Hepatocyte (in vitro differentiated cells): ENCODE results near the gene HTT. TPM values are rescaled to one million over a fixed set of nuclear protein-coding genes. Genes with fewer than 3 reads are reported as not detected.

Experiments used
- DNase-seq: peaks from one replicate; pipeline ENCODE4 v3.0.0-alpha.2; 2016; ENCODE audit warnings: low spot score
- H2AFZ ChIP-seq: fragments of 200-600 bp; sonication (generic); 2 replicates; pipeline ENCODE4 v1.6.0; 2016; ENCODE audit warnings: antibody characterized with exemption, mild to moderate bottlenecking
- H3K27ac ChIP-seq: fragments of 200-600 bp; sonication (generic); 2 replicates; pipeline ENCODE4 v1.5.1; 2016; ENCODE audit warnings: mild to moderate bottlenecking
- H3K27me3 ChIP-seq: fragments of 200-600 bp; sonication (generic); 2 replicates; pipeline ENCODE4 v1.6.1; 2016
- H3K36me3 ChIP-seq: fragments of 200-600 bp; sonication (generic); replicated peaks from 2 replicates; pipeline ENCODE4 v1.5.1; 2016; ENCODE audit warnings: low read depth; ENCODE audit not compliant: insufficient read depth
- H3K4me1 ChIP-seq: fragments of 200-600 bp; sonication (generic); 2 replicates; pipeline ENCODE4 v1.5.1; 2016; ENCODE audit warnings: mild to moderate bottlenecking, moderate library complexity; ENCODE audit not compliant: insufficient read depth
- H3K4me2 ChIP-seq: fragments of 200-600 bp; sonication (generic); 2 replicates; pipeline ENCODE4 v1.6.0; 2016
- H3K4me3 ChIP-seq: fragments of 200-600 bp; sonication (generic); 2 replicates; pipeline ENCODE4 v1.5.1; 2016; ENCODE audit warnings: mild to moderate bottlenecking
- H3K79me2 ChIP-seq: fragments of 200-600 bp; sonication (generic); 2 replicates; pipeline ENCODE4 v1.6.0; 2017; ENCODE audit warnings: mild to moderate bottlenecking
- H3K9me2 ChIP-seq: fragments of 200-600 bp; sonication (generic); replicated peaks from 2 replicates; pipeline ENCODE4 v1.6.0; 2017; ENCODE audit warnings: mild to moderate bottlenecking; ENCODE audit not compliant: insufficient read depth
- H3K9me3 ChIP-seq: fragments of 200-600 bp; sonication (generic); 2 replicates; pipeline ENCODE4 v1.5.1; 2016; ENCODE audit warnings: low read depth, mild to moderate bottlenecking
- H4K20me1 ChIP-seq: fragments of 200-600 bp; sonication (generic); 2 replicates; pipeline ENCODE4 v1.6.0; 2016; ENCODE audit warnings: mild to moderate bottlenecking; ENCODE audit not compliant: insufficient read depth, poor library complexity, severe bottlenecking
- EZH2 ChIP-seq: fragments of 200-600 bp; sonication (generic); IDR thresholded peaks from 2 replicates; pipeline ENCODE4 v1.6.1; 2016; ENCODE audit warnings: antibody characterized with exemption, mild to moderate bottlenecking, borderline replicate concordance
- EZH2phosphoT487 ChIP-seq: fragments of 200-600 bp; sonication (generic); IDR thresholded peaks from one replicate; pipeline ENCODE4 v1.6.1; 2018; ENCODE audit warnings: antibody characterized with exemption, mild to moderate bottlenecking, low read depth, moderate library complexity; ENCODE audit not compliant: unreplicated experiment, severe bottlenecking
- WGBS: methylation state at CpG from one replicate; pipeline ENCODE4 v1.1.6; 2016; ENCODE audit warnings: low lambda C conversion rate; ENCODE audit errors: missing lambda C conversion rate; 5-methylcytosine and 5-hydroxymethylcytosine counted together
- polyA plus RNA-seq: library from polyadenylated mRNA; unstranded; fragments of >200 nt; fragmentation: Nextera tagmentation; extraction: Ambion mirVana; gene quantifications from 2 replicates; pipeline ENCODE4 v1.2.1, GENCODE V29; 2016
- total RNA-seq: library from RNA; depleted of rRNA; stranded (reverse); fragments of >200 nt; gene quantifications from 2 replicates; pipeline ENCODE4 v1.2.3, GENCODE V29; 2014
- TF ChIP-seq, protein P1 (sequence below): fragments of 200-600 bp; sonication (generic); IDR thresholded peaks from 2 replicates; pipeline ENCODE4 v1.5.1; 2016; ENCODE audit warnings: antibody characterized with exemption, mild to moderate bottlenecking; ENCODE audit not compliant: poor library complexity

Gene HTT
- total and polyA plus RNA-seq, 2 experiments from 2014 or later = 12.4 to 33.9 TPM

DNA sequence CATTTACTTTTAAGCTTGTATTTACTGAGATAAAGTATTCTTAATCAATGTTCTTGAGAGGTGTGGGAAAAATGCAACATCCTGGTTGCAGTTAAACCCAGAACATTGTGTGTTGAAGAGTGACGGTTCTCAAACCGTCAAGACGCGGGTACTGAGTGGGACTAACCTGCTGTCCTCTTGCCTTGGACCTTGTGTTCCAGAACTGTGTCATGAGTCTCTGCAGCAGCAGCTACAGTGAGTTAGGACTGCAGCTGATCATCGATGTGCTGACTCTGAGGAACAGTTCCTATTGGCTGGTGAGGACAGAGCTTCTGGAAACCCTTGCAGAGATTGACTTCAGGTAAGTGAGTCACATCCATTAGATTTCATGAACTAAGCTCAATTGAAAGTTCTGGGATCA, 59.7 kb downstream of the HTT start:
- Histone ChIP-seq H3K27ac (no peak overlapping the region), H3K9me3 (no peaks in the 10 kb centered on the region), H3K9me2 (no peaks in the 10 kb centered on the region), H3K4me3 (no peak overlapping the region), H3K79me2 (no peaks in the 10 kb centered on the region), H4K20me1 (no peaks in the 10 kb centered on the region), H3K36me3 (no peaks in the 10 kb centered on the region), H3K27me3 (no peaks in the 10 kb centered on the region), H3K4me2 (no peak overlapping the region), H3K4me1 (no peaks in the 10 kb centered on the region), H2AFZ (no peak overlapping the region)
- WGBS = 95% methylated on average over 5 of the region's 5 CpGs
- DNase-seq = no peak
- TF ChIP-seq EZH2 (no peak), EZH2phosphoT487 (no peak)
- TF ChIP-seq, protein P1, sequence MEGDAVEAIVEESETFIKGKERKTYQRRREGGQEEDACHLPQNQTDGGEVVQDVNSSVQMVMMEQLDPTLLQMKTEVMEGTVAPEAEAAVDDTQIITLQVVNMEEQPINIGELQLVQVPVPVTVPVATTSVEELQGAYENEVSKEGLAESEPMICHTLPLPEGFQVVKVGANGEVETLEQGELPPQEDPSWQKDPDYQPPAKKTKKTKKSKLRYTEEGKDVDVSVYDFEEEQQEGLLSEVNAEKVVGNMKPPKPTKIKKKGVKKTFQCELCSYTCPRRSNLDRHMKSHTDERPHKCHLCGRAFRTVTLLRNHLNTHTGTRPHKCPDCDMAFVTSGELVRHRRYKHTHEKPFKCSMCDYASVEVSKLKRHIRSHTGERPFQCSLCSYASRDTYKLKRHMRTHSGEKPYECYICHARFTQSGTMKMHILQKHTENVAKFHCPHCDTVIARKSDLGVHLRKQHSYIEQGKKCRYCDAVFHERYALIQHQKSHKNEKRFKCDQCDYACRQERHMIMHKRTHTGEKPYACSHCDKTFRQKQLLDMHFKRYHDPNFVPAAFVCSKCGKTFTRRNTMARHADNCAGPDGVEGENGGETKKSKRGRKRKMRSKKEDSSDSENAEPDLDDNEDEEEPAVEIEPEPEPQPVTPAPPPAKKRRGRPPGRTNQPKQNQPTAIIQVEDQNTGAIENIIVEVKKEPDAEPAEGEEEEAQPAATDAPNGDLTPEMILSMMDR = no peak

DNA sequence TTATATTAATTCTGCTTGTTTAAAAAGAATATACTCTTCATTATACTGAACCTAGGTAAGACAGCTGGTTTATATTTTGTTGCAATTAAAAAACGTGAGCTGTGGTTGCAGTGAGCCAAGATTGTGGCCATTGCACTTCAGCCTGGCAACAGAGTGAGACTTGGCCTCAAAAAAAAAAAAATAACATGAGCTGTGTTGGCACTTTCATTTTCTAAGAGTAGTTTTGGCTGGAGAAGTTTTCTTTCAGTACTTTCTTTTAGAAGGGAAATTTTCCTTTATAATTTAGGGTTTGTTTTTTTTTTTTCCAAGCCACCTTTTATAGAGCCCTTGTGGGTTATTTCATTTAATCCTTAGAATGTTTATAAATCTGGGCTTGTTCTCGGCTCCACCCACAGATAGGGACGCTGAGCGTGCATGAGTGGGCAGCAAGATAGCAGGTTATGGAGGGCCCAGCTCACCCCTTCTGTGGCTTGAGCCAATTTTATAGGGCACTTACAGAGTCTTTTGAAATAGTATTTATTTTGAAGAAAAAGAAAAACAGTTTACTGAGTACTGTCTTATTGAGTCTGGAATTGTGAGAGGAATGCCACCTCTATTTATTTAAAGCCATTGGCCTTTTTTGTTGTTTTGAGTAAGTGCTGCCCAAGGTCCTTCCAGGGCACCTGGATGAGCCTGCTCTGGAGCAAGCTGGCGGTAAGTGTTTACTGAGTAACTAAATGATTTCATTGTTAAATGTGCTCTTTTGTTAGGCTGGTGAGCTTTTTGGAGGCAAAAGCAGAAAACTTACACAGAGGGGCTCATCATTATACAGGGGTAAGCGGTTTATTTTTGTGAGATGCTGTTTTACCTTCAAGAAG, 60.9 kb downstream of the HTT start:
- no peaks in the 10 kb centered on the region for H3K79me2 ChIP-seq
- H3K27me3 ChIP-seq = no peaks in the 10 kb centered on the region
- H3K9me2 ChIP-seq = no peaks in the 10 kb centered on the region
- H3K4me2 ChIP-seq = peak overlapping the region; percentile 1
- no peak overlapping the region for H2AFZ ChIP-seq
- DNase-seq = no peak
- 54% methylated on average over 6 of the region's 6 CpGs for WGBS
- H4K20me1 ChIP-seq = no peaks in the 10 kb centered on the region
- peaks cover 2% of the 10 kb centered on the region for H3K36me3 ChIP-seq
- no peak overlapping the region for H3K4me3 ChIP-seq
- TF ChIP-seq EZH2 (no peak), EZH2phosphoT487 (no peak)
- TF ChIP-seq, protein P1 = no peak
- H3K9me3 ChIP-seq = no peaks in the 10 kb centered on the region
- H3K27ac ChIP-seq = peak overlapping the region; percentile 49
- no peaks in the 10 kb centered on the region for H3K4me1 ChIP-seq

DNA sequence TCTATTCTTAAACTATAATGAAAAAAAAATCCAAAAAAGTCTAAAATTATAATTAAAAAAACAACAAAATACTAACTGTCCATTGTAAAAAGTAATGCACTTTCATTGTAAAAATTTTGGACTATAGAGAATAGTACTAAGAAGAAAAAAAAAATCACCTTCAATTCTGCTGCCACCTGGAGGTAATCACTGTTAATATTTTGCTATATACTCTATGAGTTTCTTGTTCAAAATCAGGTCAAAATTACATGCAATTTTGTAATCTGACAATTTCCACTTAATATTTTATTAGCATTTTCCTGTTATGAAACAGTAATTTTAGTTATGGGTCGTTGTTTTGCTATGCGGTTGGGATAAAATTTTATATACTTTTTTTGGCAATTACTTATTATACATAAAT, 62.0 kb downstream of the HTT start:
- H3K9me3 ChIP-seq = no peaks in the 10 kb centered on the region
- no peaks in the 10 kb centered on the region for H3K27me3 ChIP-seq
- DNase-seq = no peak
- H3K9me2 ChIP-seq = no peaks in the 10 kb centered on the region
- H3K27ac ChIP-seq = no peak overlapping the region
- H3K4me3 ChIP-seq = no peak overlapping the region
- peaks cover 7% of the 10 kb centered on the region for H3K36me3 ChIP-seq
- no peaks in the 10 kb centered on the region for H3K4me1 ChIP-seq
- TF ChIP-seq EZH2 (no peak), EZH2phosphoT487 (no peak)
- TF ChIP-seq, protein P1 = peak; percentile 44
- 97% methylated on average over 2 of the region's 2 CpGs for WGBS
- no peaks in the 10 kb centered on the region for H3K79me2 ChIP-seq
- no peak overlapping the region for H2AFZ ChIP-seq
- H3K4me2 ChIP-seq = no peak overlapping the region
- H4K20me1 ChIP-seq = no peaks in the 10 kb centered on the region
